ENCODE results near the gene CEP250. TPM values are rescaled to one million over a fixed set of nuclear protein-coding genes. Genes with fewer than 3 reads are reported as not detected.

CEP250 gene
- polyA plus RNA-seq, 6 donors from 2014 or later, result 3.4 to 20.5 (median 5.2) TPM; not detected in 1

DNA sequence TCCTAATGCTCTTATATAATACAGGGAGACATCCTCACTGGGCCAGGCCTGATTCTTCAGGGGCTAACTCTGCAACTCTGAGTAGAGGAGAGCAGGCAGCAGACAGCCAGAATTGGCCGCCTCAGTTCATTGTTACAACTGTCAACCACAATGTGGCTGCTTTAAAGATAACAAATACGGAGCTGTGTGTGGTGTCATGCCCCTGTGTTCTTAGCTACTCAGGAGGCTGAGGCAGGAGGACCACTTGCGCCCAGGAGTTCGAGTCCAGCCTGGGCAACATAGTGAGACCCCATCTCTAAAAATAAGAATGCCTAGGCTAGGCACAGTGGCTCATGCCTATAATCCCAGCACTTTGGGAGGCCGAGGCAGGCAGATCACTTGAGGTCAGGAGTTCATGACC, 34.3 kb downstream of the CEP250 start:
- Mint-ChIP-seq H3K4me3 (peak overlapping the region; percentile 75 to 100 (median 98)), H3K9me3 (no peaks in the 10 kb centered on the region), H3K27ac (peak overlapping the region; percentile 59 to 99 (median 84)), H3K4me1 (peaks cover 44 to 62% (median 54%) of the 10 kb centered on the region in 3 donors), H3K27me3 (no peaks in the 10 kb centered on the region), H3K36me3 (peaks cover under 1 to 7% of the 10 kb centered on the region in 2 donors)
- ATAC-seq (ENCODE audit: low read depth in 2 of 2) (no peak), DNase-seq (no peak)

DNA sequence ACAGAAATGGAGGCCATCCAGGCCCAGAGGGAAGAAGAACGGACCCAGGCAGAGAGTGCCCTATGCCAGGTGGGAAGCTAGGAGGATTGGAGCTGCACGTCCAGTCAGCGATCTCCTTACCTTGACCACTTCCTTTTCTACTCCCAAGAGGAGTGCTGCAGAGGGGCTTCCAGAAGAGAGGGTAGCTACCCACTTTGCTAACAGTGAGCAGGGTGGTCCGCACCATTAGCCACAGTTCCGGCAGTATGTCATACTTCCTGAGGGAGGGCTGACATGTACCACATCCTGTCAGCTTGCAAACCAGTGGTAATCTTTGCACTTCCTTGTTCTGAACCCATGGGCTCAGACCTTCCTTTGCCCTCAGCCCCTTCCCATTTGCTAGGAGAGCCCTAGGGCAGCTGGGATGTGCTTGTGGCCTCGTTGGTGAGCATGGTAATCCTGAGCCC, 35.4 kb downstream of the CEP250 start:
- Mint-ChIP-seq H3K4me1 (peaks cover 54 to 65% (median 64%) of the 10 kb centered on the region in 3 donors), H3K36me3 (peaks cover 8 to 17% of the 10 kb centered on the region in 2 donors), H3K27me3 (no peaks in the 10 kb centered on the region), H3K4me3 (peak overlapping the region; percentile 93 to 100 (median 98)), H3K27ac (peak overlapping the region; percentile 96 to 100 (median 99)), H3K9me3 (no peaks in the 10 kb centered on the region)
- ATAC-seq (ENCODE audit: low read depth in 2 of 2) (peak; percentile 100), DNase-seq (peak; percentile 74)

DNA sequence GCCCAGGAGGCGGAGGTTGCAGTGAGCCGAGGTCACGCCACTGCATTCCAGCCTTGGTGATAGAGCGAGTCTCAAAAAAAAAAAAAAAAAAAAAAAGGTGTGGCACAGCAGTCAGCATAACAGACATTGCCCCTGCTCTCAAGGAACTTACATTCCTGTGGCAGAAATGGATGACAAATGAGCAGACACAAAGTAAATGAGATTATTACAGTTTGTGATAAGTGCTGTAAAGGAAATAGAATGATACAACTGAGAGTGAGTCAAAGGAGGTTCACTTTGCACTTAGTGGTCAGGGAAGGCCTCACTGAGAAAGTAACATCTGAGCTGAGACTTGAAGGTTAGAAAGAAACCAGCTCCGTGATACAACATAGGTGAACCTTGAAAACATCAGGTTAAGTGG, 36.4 kb downstream of the CEP250 start:
- H3K4me1 Mint-ChIP-seq, result peaks cover 57 to 68% (median 59%) of the 10 kb centered on the region in 3 donors
- H3K4me3 Mint-ChIP-seq, result peak overlapping the region; percentile 93 to 100 (median 98)
- peaks cover 8 to 22% of the 10 kb centered on the region in 2 donors for H3K36me3 Mint-ChIP-seq
- H3K27ac Mint-ChIP-seq, result peak overlapping the region in 4 of 6 donors; percentile 15 to 99 (median 56)
- ATAC-seq (ENCODE audit: low read depth in 2 of 2), result no peak
- no peak for DNase-seq
- no peaks in the 10 kb centered on the region for H3K27me3 Mint-ChIP-seq
- no peaks in the 10 kb centered on the region for H3K9me3 Mint-ChIP-seq

DNA sequence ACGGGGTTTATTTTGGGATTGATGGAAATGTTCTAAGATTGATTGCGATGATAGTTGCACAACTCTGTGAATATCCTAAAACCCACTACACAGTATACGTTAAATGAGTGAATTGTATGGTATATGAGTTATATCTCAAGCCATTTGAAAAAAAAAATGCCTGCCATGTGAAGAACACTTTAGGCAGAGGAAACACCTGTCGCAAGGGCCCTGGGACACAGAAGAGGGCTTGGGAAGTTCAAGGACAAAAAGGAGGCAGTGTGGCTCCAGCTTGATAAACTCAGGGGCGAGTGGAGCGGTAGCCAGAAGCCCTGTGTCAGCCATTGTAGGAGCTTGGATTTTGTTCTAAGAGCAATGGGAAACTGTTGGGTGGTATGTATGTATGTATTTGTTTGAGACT, 37.0 kb downstream of the CEP250 start:
- Mint-ChIP-seq H3K4me1 (peaks cover 54 to 68% (median 56%) of the 10 kb centered on the region in 3 donors), H3K27ac (peak overlapping the region in 4 of 6 donors; percentile 5 to 78 (median 43)), H3K27me3 (no peaks in the 10 kb centered on the region), H3K4me3 (peak overlapping the region; percentile 60 to 99 (median 98)), H3K36me3 (peaks cover 8 to 23% of the 10 kb centered on the region in 2 donors), H3K9me3 (no peaks in the 10 kb centered on the region)
- ATAC-seq (ENCODE audit: low read depth in 2 of 2) (no peak), DNase-seq (no peak)

DNA sequence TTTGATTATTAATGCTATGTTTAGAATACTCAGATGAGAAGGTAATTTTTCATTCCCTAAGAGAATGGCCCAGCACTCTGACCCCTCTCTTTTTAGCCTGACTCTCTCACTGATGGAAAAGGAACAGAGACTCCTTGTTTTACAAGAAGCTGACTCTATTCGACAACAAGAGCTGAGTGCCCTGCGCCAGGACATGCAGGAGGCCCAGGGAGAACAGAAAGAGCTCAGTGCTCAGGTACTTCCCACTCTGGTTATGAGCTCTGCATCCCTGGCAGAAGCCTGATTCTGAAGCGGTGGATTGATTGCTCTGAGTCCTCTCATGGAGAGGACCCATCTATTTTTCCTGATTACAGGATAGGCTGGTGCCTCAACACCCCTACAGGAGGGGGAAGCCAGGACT, 41.1 kb downstream of the CEP250 start:
- no peak overlapping the region for H3K27ac Mint-ChIP-seq
- peaks cover 17 to 54% of the 10 kb centered on the region in 2 donors for H3K36me3 Mint-ChIP-seq
- no peak for DNase-seq
- no peak for ATAC-seq (ENCODE audit: low read depth in 2 of 2)
- no peak overlapping the region for H3K4me3 Mint-ChIP-seq
- peaks cover 31 to 41% (median 40%) of the 10 kb centered on the region in 3 donors for H3K4me1 Mint-ChIP-seq
- H3K27me3 Mint-ChIP-seq, result no peaks in the 10 kb centered on the region
- no peaks in the 10 kb centered on the region for H3K9me3 Mint-ChIP-seq

DNA sequence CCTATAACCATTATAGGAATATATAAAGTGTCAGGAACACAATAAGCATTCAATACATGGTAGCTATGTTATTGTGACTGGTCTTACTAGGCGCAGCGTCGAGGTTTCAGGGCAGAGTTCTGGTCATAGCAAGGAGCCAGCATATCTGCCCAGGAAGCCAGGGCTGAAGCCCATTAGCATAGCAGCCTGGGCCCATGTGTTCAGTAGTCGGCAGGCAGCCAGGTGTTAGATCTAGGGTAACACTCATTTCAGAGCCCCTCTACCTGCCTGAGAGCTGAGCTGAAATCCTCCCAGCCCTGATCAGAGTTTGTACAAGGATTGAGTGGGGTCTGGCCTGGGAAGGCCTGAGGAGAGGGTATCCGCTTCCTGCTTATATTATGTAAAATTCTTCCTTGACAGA, 41.9 kb downstream of the CEP250 start:
- ATAC-seq (ENCODE audit: low read depth in 2 of 2), result no peak

DNA sequence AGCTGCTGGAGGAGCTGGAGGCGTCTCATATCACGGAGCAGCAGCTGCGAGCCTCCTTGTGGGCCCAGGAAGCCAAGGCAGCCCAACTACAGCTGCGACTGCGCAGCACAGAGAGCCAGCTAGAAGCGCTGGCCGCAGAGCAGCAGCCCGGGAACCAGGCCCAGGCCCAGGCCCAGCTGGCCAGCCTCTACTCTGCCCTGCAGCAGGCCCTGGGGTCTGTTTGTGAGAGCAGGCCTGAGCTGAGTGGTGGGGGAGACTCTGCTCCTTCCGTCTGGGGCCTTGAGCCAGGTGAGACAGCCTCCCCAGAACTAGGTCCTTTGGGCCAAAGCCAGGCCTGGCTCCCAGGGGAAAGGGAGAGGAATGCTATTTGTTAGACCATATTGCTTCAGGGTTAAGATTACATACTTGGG, 42.4 kb downstream of the CEP250 start:
- Mint-ChIP-seq H3K9me3 (no peaks in the 10 kb centered on the region), H3K27ac (peak overlapping the region in 1 of 6 donors; percentile 67), H3K4me1 (peaks cover 31 to 44% (median 41%) of the 10 kb centered on the region in 3 donors), H3K27me3 (no peaks in the 10 kb centered on the region), H3K36me3 (peaks cover 24 to 62% of the 10 kb centered on the region in 2 donors), H3K4me3 (no peak overlapping the region)
- DNase-seq (no peak), ATAC-seq (ENCODE audit: low read depth in 2 of 2) (no peak)

More for the DNA sequence above, 41.9 kb downstream of the CEP250 start:
- Mint-ChIP-seq H3K4me1 (peaks cover 31 to 42% (median 41%) of the 10 kb centered on the region in 3 donors), H3K27ac (peak overlapping the region in 1 of 6 donors; percentile 67), H3K36me3 (peaks cover 20 to 58% of the 10 kb centered on the region in 2 donors), H3K9me3 (no peaks in the 10 kb centered on the region), H3K4me3 (no peak overlapping the region), H3K27me3 (no peaks in the 10 kb centered on the region)
- DNase-seq, result no peak

DNA sequence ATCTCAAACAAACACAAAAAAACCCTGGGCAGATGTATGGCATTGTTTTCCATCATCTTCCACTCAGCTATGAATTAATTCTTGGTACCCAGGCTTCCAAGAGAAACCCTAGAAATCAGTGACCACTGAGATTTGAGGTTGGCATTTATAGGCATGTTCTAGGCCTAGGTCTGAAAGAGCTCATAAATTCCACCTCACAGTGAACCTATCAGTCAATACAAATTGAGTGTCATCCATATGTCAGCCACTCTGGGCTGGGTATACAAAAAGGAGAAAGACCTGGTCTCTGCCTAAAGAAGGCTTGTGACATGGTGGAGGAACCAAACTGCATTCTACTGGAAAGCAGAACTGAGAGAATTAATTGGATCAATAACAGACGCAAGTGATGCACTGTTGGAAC, 43.9 kb downstream of the CEP250 start:
- Mint-ChIP-seq H3K36me3 (peaks cover 32 to 74% of the 10 kb centered on the region in 2 donors), H3K27ac (peak overlapping the region in 4 of 6 donors; percentile 11 to 92 (median 54)), H3K4me3 (no peak overlapping the region), H3K9me3 (no peaks in the 10 kb centered on the region), H3K4me1 (peaks cover 42 to 53% (median 49%) of the 10 kb centered on the region in 3 donors), H3K27me3 (no peaks in the 10 kb centered on the region)
- no peak for DNase-seq
- ATAC-seq (ENCODE audit: low read depth in 2 of 2), result no peak

DNA sequence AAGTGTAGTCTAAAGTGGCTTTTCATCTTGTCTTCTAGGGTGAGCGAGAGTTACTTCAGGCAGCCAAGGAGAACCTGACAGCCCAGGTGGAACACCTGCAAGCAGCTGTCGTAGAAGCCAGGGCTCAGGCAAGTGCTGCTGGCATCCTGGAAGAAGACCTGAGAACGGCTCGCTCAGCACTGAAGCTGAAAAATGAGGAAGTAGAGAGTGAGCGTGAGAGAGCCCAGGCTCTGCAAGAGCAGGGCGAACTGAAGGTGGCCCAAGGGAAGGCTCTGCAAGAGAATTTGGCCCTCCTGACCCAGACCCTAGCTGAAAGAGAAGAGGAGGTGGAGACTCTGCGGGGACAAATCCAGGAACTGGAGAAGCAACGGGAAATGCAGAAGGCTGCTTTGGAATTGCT, 47.0 kb downstream of the CEP250 start:
- H3K27me3 Mint-ChIP-seq, result no peaks in the 10 kb centered on the region
- H3K27ac Mint-ChIP-seq, result peak overlapping the region; percentile 66 to 93 (median 86)
- H3K4me3 Mint-ChIP-seq, result peak overlapping the region in 7 of 8 donors; percentile 0 to 86 (median 65)
- peaks cover 24 to 81% of the 10 kb centered on the region in 2 donors for H3K36me3 Mint-ChIP-seq
- DNase-seq, result peak; percentile 76
- no peaks in the 10 kb centered on the region for H3K9me3 Mint-ChIP-seq
- ATAC-seq (ENCODE audit: low read depth in 2 of 2), result peak; percentile 97 to 99
- peaks cover 54 to 65% (median 64%) of the 10 kb centered on the region in 3 donors for H3K4me1 Mint-ChIP-seq

DNA sequence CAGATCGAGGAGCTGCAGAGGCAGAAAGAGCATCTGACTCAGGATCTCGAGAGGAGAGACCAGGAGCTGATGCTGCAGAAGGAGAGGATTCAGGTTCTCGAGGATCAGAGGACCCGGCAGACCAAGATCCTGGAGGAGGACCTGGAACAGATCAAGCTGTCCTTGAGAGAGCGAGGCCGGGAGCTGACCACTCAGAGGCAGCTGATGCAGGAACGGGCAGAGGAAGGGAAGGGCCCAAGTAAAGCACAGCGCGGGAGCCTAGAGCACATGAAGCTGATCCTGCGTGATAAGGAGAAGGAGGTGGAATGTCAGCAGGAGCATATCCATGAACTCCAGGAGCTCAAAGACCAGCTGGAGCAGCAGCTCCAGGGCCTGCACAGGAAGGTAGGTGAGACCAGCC, 47.9 kb downstream of the CEP250 start:
- Mint-ChIP-seq H3K27me3 (no peaks in the 10 kb centered on the region), H3K27ac (peak overlapping the region in 4 of 6 donors; percentile 66 to 93 (median 86)), H3K36me3 (peaks cover 24 to 76% of the 10 kb centered on the region in 2 donors), H3K4me3 (peak overlapping the region in 1 of 8 donors; percentile 65), H3K4me1 (peaks cover 59 to 70% (median 69%) of the 10 kb centered on the region in 3 donors), H3K9me3 (no peaks in the 10 kb centered on the region)
- DNase-seq (no peak), ATAC-seq (ENCODE audit: low read depth in 2 of 2) (no peak)

DNA sequence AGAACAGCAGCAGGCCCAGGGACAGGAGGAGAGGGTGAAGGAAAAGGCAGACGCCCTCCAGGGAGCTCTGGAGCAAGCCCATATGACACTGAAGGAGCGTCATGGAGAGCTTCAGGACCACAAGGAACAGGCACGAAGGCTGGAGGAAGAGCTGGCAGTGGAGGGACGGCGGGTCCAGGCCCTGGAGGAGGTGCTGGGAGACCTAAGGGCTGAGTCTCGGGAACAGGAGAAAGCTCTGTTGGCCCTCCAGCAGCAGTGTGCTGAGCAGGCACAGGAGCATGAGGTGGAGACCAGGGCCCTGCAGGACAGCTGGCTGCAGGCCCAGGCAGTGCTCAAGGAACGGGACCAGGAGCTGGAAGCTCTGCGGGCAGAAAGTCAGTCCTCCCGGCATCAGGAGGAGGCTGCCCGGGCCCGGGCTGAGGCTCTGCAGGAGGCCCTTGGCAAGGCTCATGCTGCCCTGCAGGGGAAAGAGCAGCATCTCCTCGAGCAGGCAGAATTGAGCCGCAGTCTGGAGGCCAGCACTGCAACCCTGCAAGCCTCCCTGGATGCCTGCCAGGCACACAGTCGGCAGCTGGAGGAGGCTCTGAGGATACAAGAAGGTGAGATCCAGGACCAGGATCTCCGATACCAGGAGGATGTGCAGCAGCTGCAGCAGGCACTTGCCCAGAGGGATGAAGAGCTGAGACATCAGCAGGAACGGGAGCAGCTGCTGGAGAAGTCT, 48.6 kb downstream of the CEP250 start:
- Mint-ChIP-seq H3K27me3 (no peaks in the 10 kb centered on the region), H3K36me3 (peaks cover 24 to 75% of the 10 kb centered on the region in 2 donors), H3K4me1 (peaks cover 66 to 77% (median 75%) of the 10 kb centered on the region in 3 donors), H3K27ac (peak overlapping the region in 2 of 6 donors; percentile 66 to 85), H3K9me3 (no peaks in the 10 kb centered on the region), H3K4me3 (peak overlapping the region in 1 of 8 donors; percentile 41)
- DNase-seq (no peak), ATAC-seq (ENCODE audit: low read depth in 2 of 2) (no peak)

DNA sequence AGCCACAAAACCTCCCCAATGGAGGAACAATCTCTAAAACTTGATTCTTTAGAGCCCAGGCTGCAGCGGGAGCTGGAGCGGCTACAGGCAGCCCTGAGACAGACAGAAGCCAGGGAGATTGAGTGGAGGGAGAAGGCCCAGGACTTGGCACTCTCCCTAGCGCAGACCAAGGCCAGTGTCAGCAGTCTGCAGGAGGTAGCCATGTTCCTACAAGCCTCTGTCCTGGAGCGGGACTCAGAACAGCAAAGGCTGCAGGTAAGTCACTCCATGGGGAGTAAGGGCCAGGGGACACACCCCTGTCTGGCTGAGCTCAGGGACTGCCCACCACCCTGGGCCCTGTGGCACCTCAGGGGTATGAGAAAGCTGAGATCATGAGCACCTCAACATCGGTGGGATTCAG, 49.4 kb downstream of the CEP250 start:
- peaks cover 18 to 68% of the 10 kb centered on the region in 2 donors for H3K36me3 Mint-ChIP-seq
- H3K27ac Mint-ChIP-seq, result peak overlapping the region in 2 of 6 donors; percentile 29 to 61
- peak overlapping the region in 2 of 8 donors; percentile 51 to 70 for H3K4me3 Mint-ChIP-seq
- DNase-seq, result no peak
- H3K9me3 Mint-ChIP-seq, result no peaks in the 10 kb centered on the region
- no peaks in the 10 kb centered on the region for H3K27me3 Mint-ChIP-seq
- ATAC-seq (ENCODE audit: low read depth in 2 of 2), result no peak
- H3K4me1 Mint-ChIP-seq, result peaks cover 66 to 80% (median 71%) of the 10 kb centered on the region in 3 donors

DNA sequence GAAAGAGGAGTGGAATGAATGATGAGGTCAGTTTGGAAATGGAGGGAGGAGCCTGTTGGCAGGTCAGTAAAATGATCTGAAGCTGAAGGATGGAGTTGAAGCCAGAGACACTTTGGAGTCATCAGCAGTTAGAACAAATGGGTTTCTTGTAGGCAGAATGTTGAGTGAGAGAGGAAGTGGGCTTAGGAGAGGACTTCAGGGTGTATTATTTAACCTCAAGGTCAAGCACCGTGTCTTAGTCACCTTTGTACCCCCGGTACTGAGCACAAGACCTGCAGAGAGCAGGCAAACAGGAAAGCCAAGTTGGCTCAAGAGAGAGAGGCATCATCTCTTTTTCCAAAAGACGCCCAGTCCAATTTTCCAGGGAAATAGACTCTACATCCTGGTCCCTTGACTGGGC, 50.8 kb downstream of the CEP250 start:
- H3K4me3 Mint-ChIP-seq, result peak overlapping the region in 6 of 8 donors; percentile 27 to 69 (median 56)
- DNase-seq, result no peak
- H3K9me3 Mint-ChIP-seq, result no peaks in the 10 kb centered on the region
- H3K27me3 Mint-ChIP-seq, result no peaks in the 10 kb centered on the region
- peaks cover 63 to 74% (median 64%) of the 10 kb centered on the region in 3 donors for H3K4me1 Mint-ChIP-seq
- no peak for ATAC-seq (ENCODE audit: low read depth in 2 of 2)
- peaks cover 15 to 55% of the 10 kb centered on the region in 2 donors for H3K36me3 Mint-ChIP-seq
- H3K27ac Mint-ChIP-seq, result peak overlapping the region in 5 of 6 donors; percentile 41 to 87 (median 66)

All from naive B cell (primary cell).